Stimulated activated CD8-positive, alpha-beta memory T cell treated with anti-CD3 and anti-CD28 coated beads, Interleukin-2, amount 100 ng/mL, for 1 hour (primary cell): ENCODE data around the gene CHST15.

Source experiments
- DNase-seq, 2 donors: peaks; one replicate each; pipeline ENCODE4 v3.0.0-alpha.2; 2020; ENCODE audit warnings: low read depth in 2 of 2

Gene CHST15, protein sequence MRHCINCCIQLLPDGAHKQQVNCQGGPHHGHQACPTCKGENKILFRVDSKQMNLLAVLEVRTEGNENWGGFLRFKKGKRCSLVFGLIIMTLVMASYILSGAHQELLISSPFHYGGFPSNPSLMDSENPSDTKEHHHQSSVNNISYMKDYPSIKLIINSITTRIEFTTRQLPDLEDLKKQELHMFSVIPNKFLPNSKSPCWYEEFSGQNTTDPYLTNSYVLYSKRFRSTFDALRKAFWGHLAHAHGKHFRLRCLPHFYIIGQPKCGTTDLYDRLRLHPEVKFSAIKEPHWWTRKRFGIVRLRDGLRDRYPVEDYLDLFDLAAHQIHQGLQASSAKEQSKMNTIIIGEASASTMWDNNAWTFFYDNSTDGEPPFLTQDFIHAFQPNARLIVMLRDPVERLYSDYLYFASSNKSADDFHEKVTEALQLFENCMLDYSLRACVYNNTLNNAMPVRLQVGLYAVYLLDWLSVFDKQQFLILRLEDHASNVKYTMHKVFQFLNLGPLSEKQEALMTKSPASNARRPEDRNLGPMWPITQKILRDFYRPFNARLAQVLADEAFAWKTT

DNA sequence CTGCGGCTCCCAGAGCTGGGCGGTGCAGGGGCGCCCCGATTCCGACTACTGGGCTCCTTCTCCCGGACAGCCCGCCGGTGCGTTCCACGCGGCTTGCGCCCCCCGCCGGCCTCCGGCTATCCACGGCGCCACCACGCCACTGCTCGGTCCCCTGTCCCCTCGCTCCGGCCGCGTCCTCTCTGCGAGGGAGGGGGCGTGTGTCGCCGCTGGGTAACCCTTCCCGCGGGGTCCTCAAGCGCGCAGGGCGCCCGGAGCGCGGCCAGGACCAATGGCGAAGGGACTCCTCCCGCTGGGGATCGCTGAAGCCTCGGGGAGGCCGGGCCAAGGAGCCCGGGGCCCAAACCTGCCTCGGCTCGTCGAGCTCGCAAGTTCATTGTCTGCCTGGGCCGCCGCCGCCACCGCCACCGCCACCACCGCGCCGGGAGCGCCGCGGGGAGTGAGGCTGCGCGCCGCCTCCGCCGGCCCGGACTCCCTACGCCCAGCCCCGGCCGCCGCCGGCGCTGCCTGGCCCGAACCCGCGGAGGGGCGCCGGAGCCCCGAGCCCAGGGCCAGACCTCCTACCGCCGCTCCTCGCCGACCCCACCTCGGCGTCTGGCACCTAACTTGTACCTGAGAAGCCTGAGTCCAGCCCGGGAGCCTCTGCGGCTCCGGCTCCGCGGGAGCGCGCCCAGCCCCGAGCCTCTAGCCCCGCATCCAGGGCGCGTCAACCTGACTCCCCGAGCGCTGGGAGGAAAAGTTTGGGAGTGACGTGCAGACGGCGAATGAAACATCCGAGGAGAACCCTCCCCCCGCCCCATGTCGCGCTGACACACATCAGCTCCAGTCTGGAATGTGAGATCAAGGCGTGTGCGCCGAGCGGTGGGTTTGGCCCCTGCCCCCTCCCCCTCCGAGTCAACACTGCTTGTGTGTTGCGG is at the start of gene CHST15:
CHST15 (minus strand) TSS at position 739 of the 914 bp plus-strand sequence. CDS start 47,386 bp downstream, outside the sequence.
- DNase-seq = no peak

DNA sequence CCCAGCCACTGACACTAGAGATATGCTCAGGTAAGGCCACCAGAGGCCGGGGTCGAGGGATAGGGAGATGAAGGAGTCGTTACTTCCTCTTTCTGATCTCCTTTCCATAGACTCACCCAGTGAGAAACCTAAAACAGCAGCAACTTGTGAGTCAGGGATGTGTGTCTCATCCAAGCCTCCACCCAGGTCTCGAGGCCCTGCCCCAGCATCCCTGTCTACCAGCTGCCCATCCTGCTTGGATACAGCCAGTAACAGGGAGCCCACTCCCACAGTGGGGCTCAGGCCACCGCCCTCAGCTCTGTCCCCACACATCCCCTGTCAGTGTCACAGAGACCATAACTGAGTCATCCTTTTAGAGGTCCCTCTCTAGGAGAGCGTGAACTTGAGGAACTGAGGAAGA is 49.6 kb upstream of the CHST15 start:
- DNase-seq = no peak

DNA sequence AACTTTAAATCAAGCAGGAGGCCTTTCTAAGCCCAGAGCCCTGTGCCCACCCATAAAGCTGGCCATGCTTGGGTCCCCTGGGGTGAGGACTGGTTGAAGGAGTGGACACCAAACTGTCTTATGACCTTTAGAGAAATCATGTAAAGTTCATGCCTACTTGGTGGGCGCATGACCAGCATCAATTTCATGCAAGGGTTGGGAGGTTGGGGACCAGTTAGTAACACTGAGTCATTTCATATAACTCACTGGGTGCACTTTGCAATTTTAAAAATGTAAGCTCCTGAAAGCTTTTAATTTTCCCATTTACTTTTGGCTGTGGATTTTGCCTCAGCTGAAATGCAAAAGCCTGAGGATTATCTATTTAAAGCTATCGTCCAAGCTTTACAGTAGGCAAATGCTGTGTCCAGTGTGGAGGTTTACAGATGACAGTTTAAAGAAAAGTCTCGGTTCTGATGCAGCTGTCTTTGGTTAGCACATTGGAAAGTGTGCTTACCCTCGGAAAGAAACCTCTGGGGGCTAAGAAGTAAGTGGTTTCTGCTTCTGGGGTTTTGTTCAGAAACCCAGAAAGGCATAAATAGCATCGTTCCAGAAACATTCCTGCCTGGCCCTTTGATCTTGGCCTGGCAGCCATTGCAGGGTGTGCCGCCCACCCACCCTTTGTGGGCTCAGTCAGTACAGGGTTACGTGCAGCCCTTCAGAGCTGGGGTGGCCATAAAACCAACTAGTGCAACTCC is 48.8 kb upstream of the CHST15 start:
- no peak for DNase-seq

DNA sequence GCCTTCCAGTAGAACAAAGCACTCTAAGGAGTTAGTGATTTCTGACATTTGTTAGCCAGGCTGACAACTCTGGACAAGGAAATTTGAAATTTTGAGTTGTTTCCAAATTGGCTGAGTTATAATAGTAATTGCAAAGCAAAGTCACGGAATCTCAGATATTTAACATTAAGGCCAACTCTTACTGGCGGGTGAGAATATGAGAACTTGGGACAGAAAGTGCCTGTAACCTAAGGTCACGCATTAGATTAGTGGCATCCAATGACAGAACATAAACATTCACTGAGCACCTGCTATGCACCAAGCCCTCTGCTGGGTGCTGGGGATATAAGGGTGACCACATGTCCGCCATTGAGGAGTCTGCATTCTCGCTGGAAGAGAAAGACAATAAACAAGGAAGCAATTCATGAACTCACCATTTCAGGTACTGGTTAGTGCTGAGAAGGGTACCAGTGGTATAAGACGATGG is 45.5 kb upstream of the CHST15 start:
- DNase-seq = no peak

DNA sequence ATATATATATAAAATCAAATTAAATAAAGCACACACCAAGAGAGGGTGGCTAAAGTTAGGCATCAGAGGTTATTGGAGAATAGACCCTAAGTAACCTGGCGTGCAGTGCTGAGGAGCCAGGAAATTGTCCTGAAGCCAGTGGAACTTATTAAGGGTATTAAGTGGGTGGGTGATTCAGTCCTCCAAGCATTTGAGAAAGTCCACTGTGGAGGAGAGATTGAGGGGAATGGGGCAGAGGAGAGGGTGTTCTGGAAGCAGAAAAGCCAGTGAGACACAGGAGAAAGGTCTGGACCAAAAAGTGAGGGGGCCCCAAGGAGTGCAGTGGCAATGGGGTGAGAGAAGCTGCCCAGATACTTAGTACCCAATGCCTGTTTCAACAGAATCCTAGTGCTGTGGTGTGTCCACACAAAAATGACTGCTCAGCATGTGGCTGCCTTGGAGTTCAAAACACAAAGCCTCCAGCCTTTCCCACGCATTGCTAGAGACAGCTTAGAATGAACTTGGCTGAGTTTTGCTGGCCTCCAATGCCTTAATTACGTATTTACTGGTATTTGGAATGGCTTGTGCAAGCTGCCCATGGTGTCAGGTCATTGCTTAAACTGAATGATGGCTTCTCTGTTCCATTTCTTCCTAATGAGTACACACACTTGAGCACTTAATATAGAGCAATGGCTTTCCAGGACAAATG is 44.9 kb upstream of the CHST15 start:
- DNase-seq = no peak

DNA sequence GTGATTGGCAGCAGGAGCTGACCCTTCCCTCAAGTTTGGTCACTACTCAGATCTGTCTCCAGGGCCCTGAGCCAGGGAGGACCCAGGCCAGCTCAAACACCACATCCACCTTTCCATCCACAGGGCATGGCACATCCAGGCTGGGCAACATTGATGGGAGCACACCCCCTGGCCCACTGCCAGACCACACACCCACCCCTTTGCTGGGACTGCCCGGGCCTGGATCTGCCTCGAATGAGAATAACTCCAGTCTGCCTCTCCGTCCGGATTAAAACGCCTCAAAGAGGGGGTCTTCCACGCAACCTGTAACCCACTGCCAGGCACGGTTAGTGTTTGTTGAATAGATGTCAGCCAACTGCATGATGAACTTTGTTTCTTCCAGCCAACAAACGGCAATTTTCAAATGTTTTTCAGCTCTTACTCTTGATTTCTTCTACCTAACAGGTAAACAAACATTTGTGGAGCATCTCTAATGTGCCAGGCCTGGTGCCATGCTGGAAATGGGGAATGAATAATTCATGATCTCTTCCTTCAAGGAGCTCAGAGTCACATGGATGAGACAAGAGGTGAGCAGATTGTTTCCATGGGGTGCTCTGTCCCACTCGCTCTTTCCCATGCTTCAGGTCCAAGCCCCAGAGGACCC is 41.0 kb upstream of the CHST15 start:
- DNase-seq = no peak

DNA sequence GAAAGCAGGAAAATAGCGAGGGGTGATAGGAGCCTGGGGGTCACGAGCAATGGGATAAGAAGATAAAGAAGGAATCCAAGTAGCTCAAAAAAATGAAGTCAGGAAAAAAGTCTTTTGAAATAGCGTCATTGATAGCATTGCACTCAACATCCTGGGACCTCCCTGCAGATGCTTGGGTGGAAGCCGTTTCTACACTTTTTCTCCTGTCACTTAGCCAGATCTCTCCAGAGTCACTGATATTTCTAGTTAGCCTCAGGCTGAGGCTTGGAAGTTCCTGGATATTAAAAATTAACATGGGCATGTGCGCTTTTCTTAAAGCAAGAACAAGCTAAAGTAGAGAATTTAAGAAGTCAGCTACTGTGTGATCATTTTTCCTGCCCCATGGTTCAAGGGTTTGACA is 39.5 kb upstream of the CHST15 start:
- no peak for DNase-seq

DNA sequence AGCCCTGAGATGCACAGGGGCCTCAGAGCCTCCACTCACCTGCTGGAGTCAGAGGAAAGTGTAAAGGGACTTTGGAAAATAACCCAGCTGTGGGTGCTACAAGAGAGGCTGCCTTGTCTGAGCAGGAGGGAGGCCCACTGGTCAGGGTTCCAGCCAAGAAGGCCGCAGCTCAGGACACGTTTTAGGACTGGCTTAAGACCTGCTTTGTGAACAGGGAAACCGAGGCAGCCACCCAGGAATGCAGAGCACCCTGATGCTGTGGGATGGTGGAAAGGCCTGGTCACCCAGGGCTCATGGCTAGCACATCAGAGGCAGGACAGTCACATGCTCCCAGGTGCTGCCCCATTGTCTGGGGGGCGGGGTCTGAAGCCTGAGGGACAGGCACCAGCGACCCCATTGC is 38.9 kb upstream of the CHST15 start:
- no peak for DNase-seq

DNA sequence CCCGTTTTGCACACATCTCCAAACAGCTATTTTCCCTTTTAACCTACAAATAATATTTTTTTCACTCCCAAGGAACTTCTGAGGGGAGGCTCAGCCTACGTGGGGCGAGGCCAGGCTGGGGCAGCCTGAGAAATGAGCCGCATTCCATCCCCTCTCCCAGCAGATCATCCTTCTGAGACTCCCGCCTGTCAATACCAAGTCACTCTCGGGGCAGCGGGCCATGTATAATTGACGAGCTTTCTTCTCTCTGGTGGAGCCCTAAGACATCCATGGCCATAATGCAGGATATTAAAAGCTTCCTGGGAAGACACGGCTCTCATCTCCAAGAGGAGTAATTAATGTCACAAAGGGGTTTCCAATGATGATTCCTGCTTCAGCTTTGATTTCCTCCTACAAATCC is 37.8 kb upstream of the CHST15 start:
- no peak for DNase-seq

DNA sequence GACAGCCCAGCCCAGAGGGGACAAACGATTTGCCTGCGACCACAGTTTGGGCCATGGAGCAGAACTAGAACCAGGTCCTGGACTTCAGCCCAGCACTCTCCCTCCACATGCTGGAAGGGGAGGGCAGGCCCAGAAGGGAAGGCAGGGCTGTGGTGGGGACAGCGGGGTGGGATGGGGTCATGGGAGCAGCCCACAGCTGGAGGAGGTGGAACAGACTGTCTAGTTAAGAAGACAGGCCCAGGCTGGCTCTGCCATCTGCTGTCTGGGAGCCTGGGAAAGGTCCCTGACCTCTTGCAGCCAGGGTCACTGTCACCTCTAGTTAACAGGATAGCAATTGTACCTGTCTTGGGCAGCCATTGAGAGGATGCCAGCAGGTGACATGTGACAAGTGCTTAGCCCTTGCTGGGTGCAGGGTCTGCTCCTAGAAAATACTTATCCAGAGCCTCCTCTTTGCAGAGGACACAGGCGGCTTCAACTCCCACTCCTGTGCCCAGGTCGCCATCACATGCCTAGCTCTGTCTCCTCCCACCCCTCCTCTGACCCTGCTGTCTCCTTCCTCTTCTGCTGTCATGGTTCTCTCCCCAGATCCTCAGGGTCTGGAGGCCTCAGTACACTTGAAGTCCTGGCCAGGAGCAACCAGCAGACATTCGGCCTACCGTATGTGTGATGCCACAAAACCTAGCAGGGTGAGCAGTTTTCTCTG is 37.0 kb upstream of the CHST15 start:
- no peak for DNase-seq

DNA sequence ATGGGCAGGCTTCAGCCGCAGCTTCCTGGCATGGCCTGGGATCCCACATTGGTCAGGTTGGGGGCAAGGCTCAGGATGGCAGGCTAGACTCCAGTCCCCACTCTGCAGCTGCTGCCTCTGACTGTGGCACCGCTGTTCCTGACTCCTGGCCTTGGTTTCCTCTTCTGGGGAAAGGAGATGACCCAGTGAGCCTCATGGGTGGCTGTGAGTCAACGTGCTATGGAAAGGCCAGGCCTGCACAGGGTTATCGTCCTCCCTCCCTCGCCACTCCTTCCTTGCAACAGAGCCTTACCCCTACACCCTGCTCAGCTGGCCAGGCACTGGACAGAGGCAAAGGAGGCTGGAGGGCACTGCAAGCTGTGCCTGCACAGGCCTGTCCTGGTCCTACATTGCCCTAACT is 36.1 kb upstream of the CHST15 start:
- DNase-seq = no peak

DNA sequence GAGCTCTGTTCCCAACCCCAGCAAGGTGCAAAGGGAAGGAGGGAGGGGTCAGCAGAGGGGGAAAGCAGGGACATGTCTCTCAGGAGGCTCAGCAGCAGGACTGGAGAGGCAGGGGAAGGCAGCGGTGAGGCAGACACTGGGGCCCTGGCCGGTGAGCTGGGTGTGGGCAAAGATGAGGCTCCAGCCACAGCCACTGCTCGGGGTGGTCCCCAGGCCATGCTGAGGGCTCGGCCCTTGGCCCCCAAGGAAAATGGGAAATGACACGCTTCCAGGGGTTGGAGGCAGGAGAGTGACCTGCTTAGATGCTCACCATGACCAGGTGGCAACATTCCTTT is 35.4 kb upstream of the CHST15 start:
- no peak for DNase-seq

DNA sequence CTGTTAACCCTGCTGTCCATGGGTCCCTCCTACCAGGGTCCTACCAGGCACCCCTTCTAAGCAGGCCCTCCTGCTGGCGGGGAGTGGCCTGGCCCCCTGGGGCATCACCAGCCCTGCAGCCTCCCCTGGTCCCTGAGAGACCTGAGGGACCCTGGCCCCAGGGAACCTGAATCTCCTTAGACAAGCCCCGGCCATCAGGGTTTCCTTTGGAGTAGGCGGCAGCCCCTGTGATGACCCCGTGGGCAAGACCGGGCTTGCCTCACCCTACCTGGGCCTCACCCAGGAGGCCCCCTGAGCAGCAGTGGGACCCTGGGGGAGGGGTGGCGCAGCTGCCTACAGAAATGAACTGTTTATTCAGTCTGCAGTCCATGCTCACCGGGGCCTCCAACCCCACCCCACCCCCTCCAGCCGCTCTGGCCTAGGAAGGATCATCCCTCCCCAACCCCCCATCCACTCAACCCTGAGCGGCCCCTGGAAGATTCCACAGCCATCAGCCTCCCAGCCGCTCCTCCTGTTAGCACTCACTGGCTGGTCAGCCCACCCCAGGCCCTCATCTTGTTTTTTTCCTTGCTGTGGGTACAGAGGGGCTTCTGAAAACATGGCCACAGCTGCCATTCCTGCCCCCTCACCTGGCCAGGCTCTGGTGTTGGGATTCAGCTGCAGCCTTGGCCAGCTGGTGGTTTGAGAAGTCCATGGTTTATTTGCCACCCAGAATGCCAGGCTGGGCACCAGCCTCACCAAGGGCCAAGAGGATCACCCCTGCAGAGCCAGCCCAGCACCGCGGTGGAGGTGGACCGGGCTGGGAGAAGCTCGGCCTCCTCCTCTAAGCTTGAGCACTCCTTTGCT is 34.8 kb upstream of the CHST15 start:
- no peak for DNase-seq

DNA sequence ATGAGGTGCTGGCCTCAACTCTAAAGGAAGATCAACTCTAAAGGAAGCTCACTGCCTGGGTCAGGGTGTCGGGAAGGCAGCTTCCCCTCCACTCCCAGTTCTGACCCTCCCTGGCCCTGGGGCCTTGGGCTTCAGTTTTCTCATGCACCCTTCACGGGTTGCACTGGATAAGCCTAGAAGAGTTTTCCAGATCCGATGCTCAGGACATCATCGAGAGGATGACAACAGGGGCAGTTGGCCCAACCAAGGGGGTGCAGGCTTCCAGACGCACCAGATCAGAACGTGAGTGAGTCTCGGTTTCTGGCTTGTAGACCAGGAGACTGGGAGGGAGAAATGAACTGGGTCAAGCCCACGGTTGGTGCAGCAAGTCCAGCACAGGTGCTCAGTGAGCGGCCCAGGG is 34.2 kb upstream of the CHST15 start:
- DNase-seq = no peak

DNA sequence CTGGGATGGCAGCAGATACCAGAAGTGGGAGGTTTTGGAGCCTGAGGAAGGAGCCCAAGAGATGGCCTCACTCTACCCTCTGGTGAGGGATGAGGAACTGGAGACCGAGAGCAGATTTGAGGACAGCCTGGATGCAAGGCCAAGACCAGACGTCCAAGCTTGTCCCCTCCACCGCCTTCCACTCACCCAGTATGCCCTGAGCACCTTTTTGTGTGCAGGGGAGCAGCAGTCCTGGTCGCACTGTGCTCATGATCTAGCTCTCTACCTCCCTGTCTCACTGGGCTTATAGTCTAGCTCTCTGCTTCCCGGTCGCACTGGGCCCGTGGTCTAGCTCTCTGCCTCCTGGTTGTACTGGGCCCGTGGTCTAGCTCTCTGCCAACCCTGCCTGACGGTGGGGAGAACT is 33.6 kb upstream of the CHST15 start:
- DNase-seq = no peak

DNA sequence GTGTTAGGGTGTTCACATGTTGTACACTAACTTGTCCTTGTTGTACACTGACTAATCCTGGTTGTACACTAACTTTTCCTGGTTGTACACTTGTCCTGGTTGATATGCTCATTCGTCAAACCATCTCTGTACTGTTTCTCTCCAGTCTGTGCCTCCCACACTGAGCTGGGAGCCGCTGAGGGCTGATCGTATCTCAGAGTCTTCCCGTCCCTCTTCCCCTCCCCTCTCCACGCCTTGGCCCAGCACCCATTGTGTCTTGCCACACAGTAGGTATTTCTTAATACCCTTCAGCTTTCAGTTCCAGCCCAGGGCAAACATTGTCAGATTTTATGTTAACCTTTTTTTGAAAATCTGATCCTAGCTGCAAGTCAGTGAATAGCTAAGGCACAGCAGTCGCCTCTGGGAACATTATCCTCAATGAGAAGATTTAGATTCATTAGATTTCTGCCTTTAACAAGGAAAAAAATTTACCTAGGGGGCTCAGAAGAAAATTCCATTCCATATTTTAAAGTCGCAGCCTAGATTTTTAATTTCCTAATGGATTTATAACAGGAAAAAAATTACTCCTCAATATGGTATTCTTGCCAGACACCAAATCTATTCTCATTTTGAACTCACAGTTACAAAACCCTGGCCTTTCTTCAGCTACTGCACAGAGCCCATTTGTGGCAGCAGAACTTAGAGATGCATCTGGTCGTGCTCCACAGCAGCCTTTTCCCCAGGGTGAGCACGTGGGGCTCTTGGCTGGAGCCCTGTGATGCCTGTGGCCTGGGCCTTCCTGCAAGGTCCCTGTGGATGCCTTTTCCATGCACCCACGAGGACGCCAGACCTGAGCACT is 33.0 kb upstream of the CHST15 start:
- no peak for DNase-seq

DNA sequence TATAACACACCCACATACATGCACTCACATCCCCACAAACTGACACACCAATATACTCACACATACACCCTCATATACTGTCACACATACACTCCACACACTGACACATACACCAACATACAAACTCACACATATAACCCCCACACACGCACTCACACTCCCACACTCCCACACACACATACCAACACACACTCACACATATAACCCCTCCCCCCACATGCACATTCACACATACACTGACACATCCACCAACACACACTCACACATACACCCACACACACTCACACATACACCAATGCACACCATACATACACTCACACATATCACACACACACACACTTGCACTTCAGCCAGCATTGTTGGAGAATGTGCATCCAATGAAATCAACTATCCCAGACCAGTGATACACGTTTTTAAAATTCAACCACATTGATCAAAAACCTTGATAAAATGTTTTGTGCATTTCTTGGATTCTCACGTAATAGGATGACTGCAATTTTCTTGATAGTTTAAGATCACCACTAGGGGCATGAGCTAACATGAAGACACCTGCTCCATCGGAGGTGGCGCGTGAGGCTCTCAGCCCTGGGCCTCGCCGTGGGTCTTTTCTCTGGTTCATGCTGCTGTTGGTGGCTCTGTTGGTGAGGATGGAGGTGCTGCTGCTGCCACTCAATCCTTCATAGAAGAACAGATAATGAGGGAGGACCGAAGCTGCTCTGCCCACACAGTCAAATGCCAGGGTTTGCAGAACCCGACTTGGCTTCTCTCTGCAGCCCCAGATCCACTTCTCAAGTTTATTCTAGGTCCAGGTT is 32.1 kb upstream of the CHST15 start:
- DNase-seq = no peak
